GM12872 (cell line): Measurements from ENCODE around the gene IGFALS.

ENCODE experiments used
- CTCF ChIP-seq: IDR thresholded peaks from 3 replicates; pipeline ENCODE4 v1.5.1; 2011; ENCODE audit warnings: low read depth, mild to moderate bottlenecking, low read length, moderate library complexity; ENCODE audit not compliant: insufficient read depth

Gene IGFALS

GRCh38 chr16:1808691-1809090 lies 15.2 kb upstream of the IGFALS start:
- no peak for TF ChIP-seq CTCF

- no peak for TF ChIP-seq CTCF
Measured at GRCh38 chr16:1807626-1808025, 14.1 kb upstream of the IGFALS start.

- no peak for TF ChIP-seq CTCF
Measured at GRCh38 chr16:1800701-1801100, 7.2 kb upstream of the IGFALS start.

- no peak for TF ChIP-seq CTCF
Measured at GRCh38 chr16:1794908-1795666, 1.6 kb upstream of the IGFALS start.

- no peak for TF ChIP-seq CTCF
Measured at GRCh38 chr16:1794221-1794871, 841 bp upstream of the IGFALS start.

- no peak for TF ChIP-seq CTCF
Measured at GRCh38 chr16:1792836-1793577, 498 bp downstream of the IGFALS start.

GRCh38 chr16:1791943-1792812 lies 1.3 kb downstream of the IGFALS start:
- no peak for TF ChIP-seq CTCF
